K562 (cell line): ENCODE measurements around the gene RNF112. TPM values are rescaled to one million over a fixed set of nuclear protein-coding genes. Genes with fewer than 3 reads are reported as not detected.

Experiments used
- ATAC-seq: fragments of 200-7000 bp; cut with Tn5 transposase; 3 replicates; pipeline ENCODE4 v1.9.1; 2020; ENCODE audit warnings: moderate library complexity
- BruUV-seq: library from RNA; stranded (reverse); fragments of 400-500 nt; replicated peaks from 2 replicates; lab custom pipeline; 2021; lab: Mats Ljungman, UMichigan
- CTCF ChIA-PET: fragments of 300-600 bp; formaldehyde crosslinking; extraction: SDS; loops from one replicate; lab custom pipeline; 2021; ENCODE audit warnings: low intra/inter-chr PET ratio; lab: Yijun Ruan, JAX
- POLR2A ChIA-PET: fragments of 300-600, 350-650 bp; sonication (Branson Sonifier 250); formaldehyde crosslinking; extraction: SDS; loops from one replicate; lab custom pipeline; 2021; ENCODE audit warnings: antibody characterized with exemption, inconsistent platforms; lab: Yijun Ruan, JAX
- DNase-seq, 4 experiments: peaks; one replicate each; pipeline versions ENCODE4 v3.0.0 to v3.0.0-alpha.2; 2011 to 2018; ENCODE audit warnings: low spot score in 3 of 4, mixed read lengths in 3 of 4; ENCODE audit errors: extremely low read depth in 1 of 4
- FAIRE-seq: peaks from 2 replicates; lab custom pipeline; 2011; peaks lifted over from hg19 to GRCh38; lab: Jason Lieb, UNC
- H2AFZ ChIP-seq: 2 replicates; pipeline ENCODE4 v1.6.0; 2011; ENCODE audit warnings: low read depth, low read length, control low read depth, inconsistent platforms
- H3K27ac ChIP-seq: fragments of 200-600 bp; 3 replicates; pipeline ENCODE4 v1.8.0; 2011; ENCODE audit warnings: low read depth, mild to moderate bottlenecking, control low read depth, inconsistent platforms, low read length, moderate library complexity, mixed read lengths; ENCODE audit errors: extremely low read depth
- H3K27me3 ChIP-seq, 2 experiments: fragments of 300-600 bp in 1 of 2; 2 replicates in 1 of 2; 3 replicates in 1 of 2; pipeline versions ENCODE4 v1.6.0 to v1.8.0; 2011; ENCODE audit warnings: inconsistent platforms in 2 of 2, low read length in 2 of 2, mild to moderate bottlenecking in 1 of 2, mixed read lengths in 1 of 2, moderate library complexity in 1 of 2; ENCODE audit not compliant: control insufficient read depth in 2 of 2, insufficient read depth in 2 of 2
- H3K36me3 ChIP-seq: fragments of 300-600 bp; 3 replicates; pipeline ENCODE4 v1.8.0; 2011; ENCODE audit warnings: mild to moderate bottlenecking, low read length, inconsistent platforms; ENCODE audit not compliant: control insufficient read depth, insufficient read depth
- H3K4me1 ChIP-seq, 2 experiments: fragments of 200-600 bp in 1 of 2; replicated peaks in 1 of 2; 2 replicates in 1 of 2; 3 replicates in 1 of 2; pipeline versions ENCODE4 v1.5.1 to v1.8.0; 2011; ENCODE audit warnings: inconsistent platforms in 2 of 2, low read length in 2 of 2, mild to moderate bottlenecking in 1 of 2, mixed read lengths in 1 of 2, moderate library complexity in 1 of 2; ENCODE audit not compliant: control insufficient read depth in 2 of 2, insufficient read depth in 2 of 2
- H3K4me2 ChIP-seq: 2 replicates; pipeline ENCODE4 v1.6.1; 2011; ENCODE audit warnings: low read length, control low read depth, inconsistent platforms, mixed read lengths; ENCODE audit not compliant: insufficient read depth
- H3K4me3 ChIP-seq: fragments of 200-600 bp; sonication (generic), shearing (Covaris generic); 2 replicates; pipeline ENCODE4 v1.5.1; 2016; ENCODE audit warnings: control low read depth, inconsistent platforms
- H3K79me2 ChIP-seq: fragments of 200-600 bp; 3 replicates; pipeline ENCODE4 v1.8.0; 2011; ENCODE audit warnings: low read length, inconsistent platforms; ENCODE audit not compliant: control insufficient read depth, insufficient read depth
- H3K9ac ChIP-seq, 2 experiments: 2 replicates each; pipeline versions ENCODE4 v1.6.0 to v1.6.1; 2011; ENCODE audit warnings: low read depth in 2 of 2, low read length in 2 of 2, control low read depth in 1 of 2, inconsistent platforms in 1 of 2, mild to moderate bottlenecking in 1 of 2, mixed read lengths in 1 of 2; ENCODE audit not compliant: insufficient read depth in 1 of 2
- H3K9me1 ChIP-seq: one replicate; pipeline ENCODE4 v1.6.0; 2011; ENCODE audit warnings: inconsistent platforms, mild to moderate bottlenecking, low read length, moderate library complexity; ENCODE audit not compliant: control insufficient read depth, insufficient read depth
- H3K9me3 ChIP-seq: replicated peaks from 2 replicates; pipeline ENCODE4 v1.5.1; 2011; ENCODE audit warnings: low read depth, low read length, inconsistent platforms; ENCODE audit not compliant: control insufficient read depth, insufficient read depth
- H4K20me1 ChIP-seq: replicated peaks from 2 replicates; pipeline ENCODE4 v1.6.1; 2011; ENCODE audit warnings: low read length, inconsistent platforms, mixed read lengths; ENCODE audit not compliant: control insufficient read depth, insufficient read depth
- CHCHD3 ChIP-seq: fragments of 250-450 bp; sonication (Bioruptor Pico); IDR thresholded peaks from 2 replicates; pipeline ENCODE4 v2.1.2; 2022; ENCODE audit warnings: mild to moderate bottlenecking
- ELF2 ChIP-seq: fragments of 250-450 bp; sonication (Bioruptor Pico); IDR thresholded peaks from 2 replicates; pipeline ENCODE4 v1.5.0; 2021; ENCODE audit warnings: mild to moderate bottlenecking
- KLF10 ChIP-seq: fragments of 250-450 bp; sonication (Bioruptor Pico); IDR thresholded peaks from 2 replicates; pipeline ENCODE4 v1.6.1; 2021; ENCODE audit warnings: matching md5 sums
- MYNN ChIP-seq, 2 experiments: sonication (generic); formaldehyde crosslinking in 1 of 2; IDR thresholded peaks; 2 replicates each; pipeline versions ENCODE4 v1.5.0 to v1.6.1; 2016 to 2020; ENCODE audit warnings: antibody characterized with exemption in 1 of 2, missing genetic modification reagents in 1 of 2
- NFE2L1 ChIP-seq: fragments of 450-650 bp; IDR thresholded peaks from 2 replicates; pipeline ENCODE4 v1.6.1; 2016; ENCODE audit warnings: missing genetic modification characterization, low read depth, mild to moderate bottlenecking, missing compliant biosample characterization, moderate library complexity, borderline replicate concordance
- ZNF324 ChIP-seq: fragments of 250-450 bp; sonication (Bioruptor Pico); IDR thresholded peaks from 2 replicates; pipeline ENCODE4 v1.4.0; 2020; ENCODE audit warnings: mild to moderate bottlenecking
- whole genome bisulfite sequencing: fragments of 100-300 bp; shearing (Covaris generic); methylation state at CpG from one replicate; pipeline ENCODE4 v1.1.6; 2016; ENCODE audit warnings: low coverage, mixed read lengths; ENCODE audit not compliant: insufficient coverage; ENCODE audit errors: missing lambda C conversion rate; 5-methylcytosine and 5-hydroxymethylcytosine counted together
- in situ Hi-C: fragments of 300-500 bp; cut with MboI; formaldehyde crosslinking; loops from 4 replicates; pipeline ENCODE4 v1.15.0; 2018; ENCODE audit warnings: inconsistent platforms, mixed read lengths
- intact Hi-C: fragments of 100-400 bp; cut with micrococcal nuclease; formaldehyde crosslinking; loops from 2 replicates; pipeline ENCODE4 v1.14.2; 2022
- polyA plus RNA-seq, 8 experiments: library from polyadenylated mRNA; depleted of rRNA in 4 of 8; stranded (reverse) in 5 of 8; unstranded in 3 of 8; fragments of >200 nt; fragmentation: Nextera tagmentation in 2 of 8; fragmentation: Illumina TruSeq in 1 of 8; extraction: Ambion mirVana in 2 of 8; extraction: Trizol in 1 of 8; gene quantifications; 2 replicates each; pipeline versions ENCODE4 v1.2.1 to v1.2.3, GENCODE V29; 2011 to 2014; ENCODE audit warnings: inconsistent platforms in 1 of 8, missing spikeins in 1 of 8
- total RNA-seq, 7 experiments: library from RNA; depleted of rRNA in 6 of 7; stranded (reverse); fragments of >200 nt in 6 of 7; fragmentation: Illumina TruSeq in 2 of 7; extraction: Trizol in 2 of 7; gene quantifications; 2 replicates each; pipeline versions ENCODE4 v1.2.1 to v1.2.3, GENCODE V29; 2011 to 2021; ENCODE audit warnings: low replicate concordance in 1 of 7
- TF ChIP-seq, protein P1 (sequence below): IDR thresholded peaks from 2 replicates; pipeline ENCODE4 v1.6.1; 2011; ENCODE audit not compliant: insufficient read length; ENCODE audit errors: extremely low read depth
- TF ChIP-seq, protein P2 (sequence below), 2 experiments: fragments of 450-650 bp in 1 of 2; sonication (generic) in 1 of 2; formaldehyde crosslinking in 1 of 2; IDR thresholded peaks; 2 replicates each; pipeline versions ENCODE4 v1.7.1 to v1.9.0; 2016 to 2022; ENCODE audit warnings: inconsistent platforms in 1 of 2, mild to moderate bottlenecking in 1 of 2, missing genetic modification reagents in 1 of 2
- TF ChIP-seq, protein P3 (sequence below): fragments of 250-450 bp; sonication (Bioruptor Pico); IDR thresholded peaks from 2 replicates; pipeline ENCODE4 v1.4.0; 2020; ENCODE audit warnings: mild to moderate bottlenecking

Gene RNF112
- total and polyA plus RNA-seq, 9 of the 15 experiments (the other 6 are each of a cell fraction or from before 2014, with no cell fraction given), result 0.05 TPM; not detected in 8

DNA sequence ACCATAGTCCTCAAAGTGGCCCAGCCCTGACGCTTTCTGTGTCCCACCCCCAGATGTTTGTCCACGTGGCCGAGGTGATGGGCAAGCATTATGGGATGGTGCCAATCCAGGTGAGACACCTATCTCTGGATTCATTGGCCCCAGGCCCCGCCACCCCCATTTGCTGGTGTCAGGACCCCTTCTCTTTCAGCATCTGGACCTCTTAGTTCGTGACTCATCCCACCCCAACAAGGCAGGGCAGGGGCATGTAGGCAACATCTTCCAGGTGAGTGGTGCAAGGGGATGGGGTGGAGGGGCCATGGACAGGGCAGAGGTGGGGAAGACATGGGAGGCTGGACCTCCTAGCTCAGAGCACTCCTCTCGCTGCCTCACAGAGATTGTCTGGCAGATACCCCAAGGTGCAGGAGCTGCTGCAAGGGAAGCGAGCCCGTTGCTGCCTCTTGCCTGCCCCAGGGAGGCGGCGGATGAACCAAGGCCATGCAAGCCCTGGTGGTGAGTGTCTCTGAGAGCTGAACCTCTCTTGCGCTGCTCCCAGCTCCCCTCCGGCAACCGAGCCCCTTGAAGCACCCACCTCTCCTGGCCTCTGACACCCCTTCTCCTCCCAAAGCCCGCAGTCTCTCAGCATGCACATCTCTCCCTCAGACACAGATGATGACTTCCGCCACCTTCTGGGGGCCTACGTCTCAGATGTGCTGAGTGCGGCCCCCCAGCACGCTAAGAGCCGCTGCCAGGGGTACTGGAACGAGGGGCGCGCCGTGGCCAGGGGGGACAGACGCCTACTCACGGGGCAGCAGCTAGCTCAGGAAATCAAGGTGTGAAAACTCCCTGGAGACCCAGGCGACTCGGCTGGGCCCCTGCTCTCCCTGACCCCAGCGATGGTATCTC is 3.6 kb downstream of the RNF112 start:
- Histone ChIP-seq H3K27ac (no peak overlapping the region), H2AFZ (no peak overlapping the region), H3K4me1 (no peaks in the 10 kb centered on the region), H3K79me2 (no peaks in the 10 kb centered on the region), H3K4me2 (no peak overlapping the region), H3K27me3 (peaks cover 5 to 74% of the 10 kb centered on the region in 2 experiments; a peak in 4 of 5 replicates), H4K20me1 (no peaks in the 10 kb centered on the region), H3K9ac (no peak overlapping the region), H3K36me3 (no peaks in the 10 kb centered on the region), H3K4me3 (no peak overlapping the region), H3K9me3 (no peaks in the 10 kb centered on the region), H3K9me1 (no peaks in the 10 kb centered on the region)
- DNase-seq, result no peak
- BruUV-seq, result no TSS peak
- ChIA-PET POLR2A (interaction anchor here (0.6 kb wide), 2 partner anchors 22 to 266 kb away, joined by 3 to 4 read pairs; no protein-coding TSS in a partner anchor), CTCF (no interaction called here)
- intact Hi-C loops, result no loop called here
- FAIRE-seq, result no peak
- no peak for ATAC-seq
- in situ Hi-C loops, result no loop called here
- WGBS, result 10% methylated on average over 17 of the region's 28 CpGs
- TF ChIP-seq NFE2L1 (tag), result no peak
- TF ChIP-seq, protein P1, sequence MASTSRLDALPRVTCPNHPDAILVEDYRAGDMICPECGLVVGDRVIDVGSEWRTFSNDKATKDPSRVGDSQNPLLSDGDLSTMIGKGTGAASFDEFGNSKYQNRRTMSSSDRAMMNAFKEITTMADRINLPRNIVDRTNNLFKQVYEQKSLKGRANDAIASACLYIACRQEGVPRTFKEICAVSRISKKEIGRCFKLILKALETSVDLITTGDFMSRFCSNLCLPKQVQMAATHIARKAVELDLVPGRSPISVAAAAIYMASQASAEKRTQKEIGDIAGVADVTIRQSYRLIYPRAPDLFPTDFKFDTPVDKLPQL, result no peak
- TF ChIP-seq, protein P2, sequence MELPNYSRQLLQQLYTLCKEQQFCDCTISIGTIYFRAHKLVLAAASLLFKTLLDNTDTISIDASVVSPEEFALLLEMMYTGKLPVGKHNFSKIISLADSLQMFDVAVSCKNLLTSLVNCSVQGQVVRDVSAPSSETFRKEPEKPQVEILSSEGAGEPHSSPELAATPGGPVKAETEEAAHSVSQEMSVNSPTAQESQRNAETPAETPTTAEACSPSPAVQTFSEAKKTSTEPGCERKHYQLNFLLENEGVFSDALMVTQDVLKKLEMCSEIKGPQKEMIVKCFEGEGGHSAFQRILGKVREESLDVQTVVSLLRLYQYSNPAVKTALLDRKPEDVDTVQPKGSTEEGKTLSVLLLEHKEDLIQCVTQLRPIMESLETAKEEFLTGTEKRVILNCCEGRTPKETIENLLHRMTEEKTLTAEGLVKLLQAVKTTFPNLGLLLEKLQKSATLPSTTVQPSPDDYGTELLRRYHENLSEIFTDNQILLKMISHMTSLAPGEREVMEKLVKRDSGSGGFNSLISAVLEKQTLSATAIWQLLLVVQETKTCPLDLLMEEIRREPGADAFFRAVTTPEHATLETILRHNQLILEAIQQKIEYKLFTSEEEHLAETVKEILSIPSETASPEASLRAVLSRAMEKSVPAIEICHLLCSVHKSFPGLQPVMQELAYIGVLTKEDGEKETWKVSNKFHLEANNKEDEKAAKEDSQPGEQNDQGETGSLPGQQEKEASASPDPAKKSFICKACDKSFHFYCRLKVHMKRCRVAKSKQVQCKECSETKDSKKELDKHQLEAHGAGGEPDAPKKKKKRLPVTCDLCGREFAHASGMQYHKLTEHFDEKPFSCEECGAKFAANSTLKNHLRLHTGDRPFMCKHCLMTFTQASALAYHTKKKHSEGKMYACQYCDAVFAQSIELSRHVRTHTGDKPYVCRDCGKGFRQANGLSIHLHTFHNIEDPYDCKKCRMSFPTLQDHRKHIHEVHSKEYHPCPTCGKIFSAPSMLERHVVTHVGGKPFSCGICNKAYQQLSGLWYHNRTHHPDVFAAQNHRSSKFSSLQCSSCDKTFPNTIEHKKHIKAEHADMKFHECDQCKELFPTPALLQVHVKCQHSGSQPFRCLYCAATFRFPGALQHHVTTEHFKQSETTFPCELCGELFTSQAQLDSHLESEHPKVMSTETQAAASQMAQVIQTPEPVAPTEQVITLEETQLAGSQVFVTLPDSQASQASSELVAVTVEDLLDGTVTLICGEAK (IDR thresholded peaks at IDR 0.05), result no peak
- TF ChIP-seq, protein P2 (CRISPR knock-in tag; IDR thresholded peaks at IDR 0.05), result no peak
- TF ChIP-seq MYNN (IDR thresholded peaks at IDR 0.05), result no peak
- no peak for TF ChIP-seq MYNN (CRISPR knock-in tag; IDR thresholded peaks at IDR 0.05)
- no peak for TF ChIP-seq ZNF324 (CRISPR knock-in tag)
- TF ChIP-seq CHCHD3 (CRISPR knock-in tag), result no peak
- no peak for TF ChIP-seq KLF10 (CRISPR knock-in tag)
- TF ChIP-seq, protein P3, sequence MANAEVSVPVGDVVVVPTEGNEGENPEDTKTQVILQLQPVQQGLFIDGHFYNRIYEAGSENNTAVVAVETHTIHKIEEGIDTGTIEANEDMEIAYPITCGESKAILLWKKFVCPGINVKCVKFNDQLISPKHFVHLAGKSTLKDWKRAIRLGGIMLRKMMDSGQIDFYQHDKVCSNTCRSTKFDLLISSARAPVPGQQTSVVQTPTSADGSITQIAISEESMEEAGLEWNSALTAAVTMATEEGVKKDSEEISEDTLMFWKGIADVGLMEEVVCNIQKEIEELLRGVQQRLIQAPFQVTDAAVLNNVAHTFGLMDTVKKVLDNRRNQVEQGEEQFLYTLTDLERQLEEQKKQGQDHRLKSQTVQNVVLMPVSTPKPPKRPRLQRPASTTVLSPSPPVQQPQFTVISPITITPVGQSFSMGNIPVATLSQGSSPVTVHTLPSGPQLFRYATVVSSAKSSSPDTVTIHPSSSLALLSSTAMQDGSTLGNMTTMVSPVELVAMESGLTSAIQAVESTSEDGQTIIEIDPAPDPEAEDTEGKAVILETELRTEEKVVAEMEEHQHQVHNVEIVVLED (CRISPR knock-in tag), result no peak
- no peak for TF ChIP-seq ELF2 (CRISPR knock-in tag)
